ENCODE data around the gene KCNH5.

GRCh38 chr14:62711351-62712023 lies 333.8 kb downstream of the KCNH5 start:
- TF ChIP-seq CTCF (conservative IDR thresholded peaks at IDR 0.05) (no peak), ZFX (IDR thresholded peaks at IDR 0.05) (no peak)

Measured in C4-2B (cell line).